Erythroblast (primary cell): ENCODE data around the gene HIC2.

Source experiments
- GATA1 ChIP-seq: IDR thresholded peaks from 2 replicates; pipeline ENCODE4 v1.6.1; 2011; ENCODE audit warnings: low read depth, mild to moderate bottlenecking, control low read depth, low read length, moderate library complexity
- POLR2A ChIP-seq: IDR thresholded peaks from 2 replicates; pipeline ENCODE4 v1.6.1; 2011; ENCODE audit warnings: mild to moderate bottlenecking, low read length

DNA sequence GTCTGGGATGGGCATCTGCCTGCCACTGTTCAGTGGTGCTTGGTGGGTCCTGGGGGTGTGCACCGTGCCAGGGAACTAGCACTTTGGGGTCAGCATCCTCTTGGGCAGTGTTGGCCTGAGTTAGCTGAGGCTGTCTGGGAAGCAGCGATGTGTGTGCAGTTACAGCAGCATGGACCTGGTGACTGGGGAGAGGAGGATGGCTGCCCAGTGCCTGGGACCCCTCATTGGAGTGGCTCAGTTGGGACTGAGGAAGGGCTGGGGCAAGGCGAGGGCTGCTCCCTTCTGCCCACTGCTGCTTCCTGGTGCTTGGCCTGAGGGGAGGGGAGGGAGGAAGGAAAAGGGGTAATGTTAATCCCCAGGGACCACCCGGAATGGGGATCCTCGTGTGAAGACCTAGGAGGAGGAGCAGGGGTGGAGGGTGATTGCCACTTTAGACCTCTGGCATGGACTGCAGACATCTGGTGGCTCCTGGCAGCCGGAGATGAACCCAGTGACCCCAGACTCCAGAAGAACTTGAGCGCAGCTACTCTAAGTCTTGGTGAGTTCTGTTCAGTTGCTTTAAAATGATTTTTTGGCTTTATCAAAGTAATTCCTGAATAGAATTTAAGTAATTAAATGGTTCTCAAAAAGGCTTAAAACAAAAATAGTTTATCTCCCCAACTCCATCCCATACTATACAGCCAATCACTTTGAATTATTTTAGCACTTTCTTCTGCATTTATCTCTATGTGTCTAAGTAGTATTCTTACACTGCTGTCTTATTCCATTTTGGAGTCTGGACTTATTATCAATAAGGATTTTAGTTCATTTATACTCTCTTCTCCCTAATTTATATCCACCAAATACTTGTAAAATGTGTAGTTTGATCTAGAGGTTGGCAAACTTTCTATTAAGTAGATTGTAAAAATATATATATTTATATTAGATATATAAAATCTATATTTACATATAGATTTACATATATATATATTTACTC is 34.7 kb downstream of the HIC2 start:
- no peak for TF ChIP-seq POLR2A
- TF ChIP-seq GATA1 = no peak
